MCF 10A (cell line): ENCODE data around the gene PRSS22. TPM values are rescaled to one million over a fixed set of nuclear protein-coding genes. Genes with fewer than 3 reads are reported as not detected.

Experiments
- BruUV-seq: library from RNA; stranded (reverse); fragments of 400-500 nt; replicated peaks from 2 replicates; lab custom pipeline; 2021; lab: Mats Ljungman, UMichigan
- CTCF ChIA-PET: fragments of 300-600 bp; sonication (Branson Sonifier 250); formaldehyde crosslinking; extraction: SDS; loops from one replicate; lab custom pipeline; 2021; ENCODE audit warnings: antibody characterized with exemption, inconsistent platforms; lab: Yijun Ruan, JAX
- POLR2A ChIA-PET: fragments of 300-600, 350-650 bp; sonication (Branson Sonifier 250); formaldehyde crosslinking; extraction: SDS; loops from one replicate; lab custom pipeline; 2020; ENCODE audit warnings: antibody characterized with exemption, inconsistent platforms; lab: Yijun Ruan, JAX
- DNase-seq: peaks from one replicate; pipeline ENCODE4 v3.0.0-alpha.2; 2018; ENCODE audit not compliant: unreplicated experiment
- H3K27ac Mint-ChIP-seq: one replicate; pipeline ENCODE4 v1.8.0; 2022; ENCODE audit warnings: mild to moderate bottlenecking, low read depth, mixed read lengths; ENCODE audit not compliant: unreplicated experiment
- H3K27me3 Mint-ChIP-seq: one replicate; pipeline ENCODE4 v1.8.0; 2022; ENCODE audit warnings: mixed read lengths; ENCODE audit not compliant: insufficient read depth, unreplicated experiment
- H3K36me3 Mint-ChIP-seq: one replicate; pipeline ENCODE4 v1.8.0; 2022; ENCODE audit warnings: mild to moderate bottlenecking, moderate library complexity, mixed read lengths; ENCODE audit not compliant: insufficient read depth, unreplicated experiment
- H3K4me1 Mint-ChIP-seq: one replicate; pipeline ENCODE4 v1.8.0; 2022; ENCODE audit warnings: mixed read lengths; ENCODE audit not compliant: insufficient read depth, unreplicated experiment
- H3K4me3 Mint-ChIP-seq: one replicate; pipeline ENCODE4 v1.8.0; 2022; ENCODE audit warnings: mild to moderate bottlenecking, moderate library complexity, mixed read lengths; ENCODE audit not compliant: unreplicated experiment
- H3K9me3 Mint-ChIP-seq: one replicate; pipeline ENCODE4 v1.8.0; 2022; ENCODE audit warnings: mixed read lengths; ENCODE audit not compliant: unreplicated experiment
- intact Hi-C: fragments of 100-400 bp; cut with micrococcal nuclease; formaldehyde crosslinking; loops from 2 replicates; pipeline ENCODE4 v1.14.1; 2022
- total RNA-seq: library from RNA; stranded (reverse); gene quantifications from 2 replicates; pipeline ENCODE4 v1.2.3, GENCODE V29; 2022
- TF ChIP-seq, protein P1 (sequence below): fragments of 200-600 bp; IDR thresholded peaks from one replicate; pipeline ENCODE4 v1.8.0; 2022; ENCODE audit warnings: antibody characterized with exemption, mild to moderate bottlenecking; ENCODE audit not compliant: unreplicated experiment

Gene PRSS22
- total RNA-seq, 1 experiment from 2014 or later: not detected

DNA sequence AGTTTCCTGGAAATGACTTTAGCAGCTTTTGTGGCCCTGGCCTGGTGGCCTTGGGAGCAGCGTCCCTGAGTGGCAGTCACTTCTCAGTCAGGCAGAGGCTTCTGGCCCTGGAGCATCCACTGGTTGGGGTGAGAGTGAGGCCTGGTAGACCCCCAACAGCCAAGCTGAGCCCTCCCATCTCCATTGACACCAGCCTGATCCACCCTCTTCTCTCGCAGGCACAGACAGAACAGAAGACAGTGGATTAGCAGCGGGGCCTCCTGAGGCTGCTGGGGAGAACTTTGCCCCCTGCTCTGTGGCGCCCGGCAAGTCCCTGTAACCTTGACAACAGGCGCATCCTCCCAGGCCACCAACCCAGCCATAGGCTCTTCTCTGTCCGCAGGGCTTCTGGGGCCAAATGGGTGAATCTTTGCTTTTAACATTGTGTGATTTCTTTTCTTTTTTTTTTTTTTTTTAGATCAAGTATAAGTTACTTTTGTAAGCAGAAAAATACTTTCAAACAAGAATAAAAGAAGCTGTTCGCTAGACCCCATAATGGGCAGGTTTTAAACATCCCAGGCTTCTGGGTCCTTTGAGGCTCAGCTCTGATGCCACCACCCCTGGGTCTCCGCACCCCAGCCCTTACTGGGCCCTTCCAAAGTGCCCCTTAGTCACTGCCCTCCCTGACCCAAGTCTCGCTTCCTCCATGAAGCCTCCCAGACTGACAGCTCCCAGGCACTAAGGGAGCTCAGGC, 41.0 kb upstream of the PRSS22 start:
- Mint-ChIP-seq H3K27me3 (no peaks in the 10 kb centered on the region), H3K4me3 (no peak overlapping the region), H3K27ac (no peak overlapping the region), H3K4me1 (peaks cover 5% of the 10 kb centered on the region), H3K36me3 (peaks cover 7% of the 10 kb centered on the region), H3K9me3 (no peaks in the 10 kb centered on the region)
- no peak for DNase-seq
- POLR2A ChIA-PET: interaction anchor here (0.7 to 1.1 kb wide), 3 partner anchors 13 to 129 kb away, joined by 3 to 4 read pairs (median 3); partner anchors contain the start of genes FLYWCH1 and FLYWCH2
- intact Hi-C loops: no loop called here
- BruUV-seq: no TSS peak
- CTCF ChIA-PET: interaction anchor here (1.0 kb wide), 1 partner anchor 22 kb away, joined by 3 read pairs; no protein-coding TSS in a partner anchor
- TF ChIP-seq, protein P1, sequence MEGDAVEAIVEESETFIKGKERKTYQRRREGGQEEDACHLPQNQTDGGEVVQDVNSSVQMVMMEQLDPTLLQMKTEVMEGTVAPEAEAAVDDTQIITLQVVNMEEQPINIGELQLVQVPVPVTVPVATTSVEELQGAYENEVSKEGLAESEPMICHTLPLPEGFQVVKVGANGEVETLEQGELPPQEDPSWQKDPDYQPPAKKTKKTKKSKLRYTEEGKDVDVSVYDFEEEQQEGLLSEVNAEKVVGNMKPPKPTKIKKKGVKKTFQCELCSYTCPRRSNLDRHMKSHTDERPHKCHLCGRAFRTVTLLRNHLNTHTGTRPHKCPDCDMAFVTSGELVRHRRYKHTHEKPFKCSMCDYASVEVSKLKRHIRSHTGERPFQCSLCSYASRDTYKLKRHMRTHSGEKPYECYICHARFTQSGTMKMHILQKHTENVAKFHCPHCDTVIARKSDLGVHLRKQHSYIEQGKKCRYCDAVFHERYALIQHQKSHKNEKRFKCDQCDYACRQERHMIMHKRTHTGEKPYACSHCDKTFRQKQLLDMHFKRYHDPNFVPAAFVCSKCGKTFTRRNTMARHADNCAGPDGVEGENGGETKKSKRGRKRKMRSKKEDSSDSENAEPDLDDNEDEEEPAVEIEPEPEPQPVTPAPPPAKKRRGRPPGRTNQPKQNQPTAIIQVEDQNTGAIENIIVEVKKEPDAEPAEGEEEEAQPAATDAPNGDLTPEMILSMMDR: no peak

DNA sequence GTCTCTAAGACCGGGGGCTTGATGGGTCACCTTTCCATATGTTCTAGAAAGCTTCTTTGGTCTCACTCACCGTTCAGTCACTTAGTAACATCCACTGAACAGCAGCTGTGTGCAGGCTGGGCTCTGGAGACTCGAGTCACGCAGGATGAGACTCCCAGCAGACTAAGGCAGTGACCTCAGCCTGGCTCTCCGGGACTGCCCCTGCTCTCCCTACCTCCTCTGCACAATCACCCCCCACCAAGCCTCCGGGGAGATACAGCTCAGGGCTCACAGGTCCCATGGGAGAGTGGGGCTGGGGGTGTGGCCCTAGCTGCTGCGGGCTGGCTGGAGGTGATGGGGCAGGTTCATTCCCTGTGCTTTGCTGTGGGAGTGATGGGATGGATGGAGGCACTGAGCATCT, 39.1 kb upstream of the PRSS22 start:
- H3K27me3 Mint-ChIP-seq: no peaks in the 10 kb centered on the region
- H3K4me3 Mint-ChIP-seq: no peak overlapping the region
- H3K9me3 Mint-ChIP-seq: no peaks in the 10 kb centered on the region
- no peak overlapping the region for H3K27ac Mint-ChIP-seq
- ChIA-PET CTCF (interaction anchor here (0.6 kb wide), 3 partner anchors 21 to 693 kb away, joined by 3 read pairs; no protein-coding TSS in a partner anchor), POLR2A (no interaction called here)
- TF ChIP-seq, protein P1: no peak
- no peaks in the 10 kb centered on the region for H3K36me3 Mint-ChIP-seq
- no TSS peak for BruUV-seq
- intact Hi-C loops: no loop called here
- no peak for DNase-seq
- no peaks in the 10 kb centered on the region for H3K4me1 Mint-ChIP-seq

DNA sequence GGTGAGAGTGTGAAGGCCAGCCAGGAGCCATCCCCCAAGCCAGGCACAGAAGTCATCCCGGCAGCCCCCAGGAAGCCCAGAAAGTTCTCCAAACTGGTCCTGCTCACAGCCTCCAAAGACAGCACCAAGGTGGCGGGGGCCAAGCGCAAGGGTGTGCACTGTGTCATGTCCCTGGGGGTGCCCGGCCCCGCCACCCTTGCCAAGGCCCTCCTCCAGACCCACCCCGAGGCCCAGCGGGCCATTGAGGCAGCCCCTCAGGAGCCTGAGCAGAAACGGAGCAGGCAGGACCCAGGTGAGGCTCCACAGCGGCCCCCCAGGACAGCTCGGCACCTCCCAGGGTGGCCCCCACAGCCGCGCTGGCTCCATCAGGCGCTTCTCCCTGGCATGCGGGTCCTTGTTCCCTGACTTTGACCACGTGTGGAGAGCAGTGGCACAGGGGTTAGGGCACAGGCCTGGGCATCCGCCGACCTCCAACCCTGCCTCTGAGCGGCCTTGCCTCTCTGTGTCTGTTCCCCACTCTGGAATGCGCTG, 38.6 kb upstream of the PRSS22 start:
- DNase-seq: no peak
- H3K36me3 Mint-ChIP-seq: no peaks in the 10 kb centered on the region
- no peak overlapping the region for H3K4me3 Mint-ChIP-seq
- intact Hi-C loops: no loop called here
- no peak overlapping the region for H3K27ac Mint-ChIP-seq
- H3K9me3 Mint-ChIP-seq: no peaks in the 10 kb centered on the region
- POLR2A ChIA-PET: no interaction called here
- no TSS peak for BruUV-seq
- no peaks in the 10 kb centered on the region for H3K27me3 Mint-ChIP-seq
- CTCF ChIA-PET: interaction anchor here (0.6 kb wide), 3 partner anchors 20 to 692 kb away, joined by 3 read pairs; no protein-coding TSS in a partner anchor
- TF ChIP-seq, protein P1: no peak
- H3K4me1 Mint-ChIP-seq: no peaks in the 10 kb centered on the region

DNA sequence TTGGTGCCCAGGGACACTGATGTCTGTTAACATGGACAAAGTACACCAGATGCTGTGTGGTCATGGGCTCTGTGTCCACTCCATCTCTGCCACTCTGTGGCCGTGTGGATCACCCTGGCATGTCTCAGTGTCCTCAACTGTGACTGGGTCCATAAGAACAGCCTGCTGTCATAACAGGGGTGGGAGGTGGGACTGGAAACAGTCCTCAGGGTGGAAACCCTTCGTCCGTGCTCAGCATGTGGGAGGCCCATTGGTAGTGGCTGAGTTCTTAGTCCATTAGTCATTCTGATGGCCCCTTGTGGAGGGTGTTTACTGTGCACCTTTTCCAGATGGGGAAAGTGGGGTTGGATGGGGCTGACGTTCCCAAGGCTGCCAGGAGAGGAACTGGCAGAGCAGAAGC, 37.8 kb upstream of the PRSS22 start:
- intact Hi-C loops: no loop called here
- no peak for DNase-seq
- no peak overlapping the region for H3K27ac Mint-ChIP-seq
- no peaks in the 10 kb centered on the region for H3K36me3 Mint-ChIP-seq
- H3K27me3 Mint-ChIP-seq: no peaks in the 10 kb centered on the region
- no peaks in the 10 kb centered on the region for H3K9me3 Mint-ChIP-seq
- BruUV-seq: no TSS peak
- ChIA-PET POLR2A (interaction anchor here (0.9 kb wide), 1 partner anchor 10 kb away, joined by 3 read pairs; no protein-coding TSS in a partner anchor), CTCF (interaction anchor here (1.1 kb wide), 1 partner anchor 31 kb away, joined by 4 read pairs; no protein-coding TSS in a partner anchor)
- H3K4me1 Mint-ChIP-seq: no peaks in the 10 kb centered on the region
- TF ChIP-seq, protein P1: no peak
- no peak overlapping the region for H3K4me3 Mint-ChIP-seq
